ENCODE data around the gene TMBIM6.
"Not testable (repeated sequence)": the region's sequence is repeated elsewhere in the genome, so short reads cannot be mapped to it uniquely, and the experiment has no call there.

- TF ChIP-seq, protein P1, sequence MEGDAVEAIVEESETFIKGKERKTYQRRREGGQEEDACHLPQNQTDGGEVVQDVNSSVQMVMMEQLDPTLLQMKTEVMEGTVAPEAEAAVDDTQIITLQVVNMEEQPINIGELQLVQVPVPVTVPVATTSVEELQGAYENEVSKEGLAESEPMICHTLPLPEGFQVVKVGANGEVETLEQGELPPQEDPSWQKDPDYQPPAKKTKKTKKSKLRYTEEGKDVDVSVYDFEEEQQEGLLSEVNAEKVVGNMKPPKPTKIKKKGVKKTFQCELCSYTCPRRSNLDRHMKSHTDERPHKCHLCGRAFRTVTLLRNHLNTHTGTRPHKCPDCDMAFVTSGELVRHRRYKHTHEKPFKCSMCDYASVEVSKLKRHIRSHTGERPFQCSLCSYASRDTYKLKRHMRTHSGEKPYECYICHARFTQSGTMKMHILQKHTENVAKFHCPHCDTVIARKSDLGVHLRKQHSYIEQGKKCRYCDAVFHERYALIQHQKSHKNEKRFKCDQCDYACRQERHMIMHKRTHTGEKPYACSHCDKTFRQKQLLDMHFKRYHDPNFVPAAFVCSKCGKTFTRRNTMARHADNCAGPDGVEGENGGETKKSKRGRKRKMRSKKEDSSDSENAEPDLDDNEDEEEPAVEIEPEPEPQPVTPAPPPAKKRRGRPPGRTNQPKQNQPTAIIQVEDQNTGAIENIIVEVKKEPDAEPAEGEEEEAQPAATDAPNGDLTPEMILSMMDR (conservative IDR thresholded peaks at IDR 0.05; ENCODE audit: low read length), result not testable (repeated sequence)
- not testable (repeated sequence) for TF ChIP-seq EZH2phosphoT487 (IDR thresholded peaks at IDR 0.05; ENCODE audit: borderline replicate concordance, low read depth, low read length)
Observed at GRCh38 chr12:49780914-49781313, 39.6 kb downstream of the TMBIM6 start.

Measured in OCI-LY7 (cell line).